SK-N-SH (cell line): ENCODE data around the gene ZPBP. TPM values are rescaled to one million over a fixed set of nuclear protein-coding genes. Genes with fewer than 3 reads are reported as not detected.

Experiments
- CTCF ChIA-PET: fragments of 300-600, 350-600 bp; formaldehyde crosslinking; extraction: SDS; loops from one replicate; lab custom pipeline; 2021; lab: Yijun Ruan, JAX
- POLR2A ChIA-PET: fragments of 350-600 bp; sonication (Branson Sonifier 250); formaldehyde crosslinking; extraction: SDS; loops from one replicate; lab custom pipeline; 2020; ENCODE audit warnings: antibody characterized with exemption, inconsistent platforms; lab: Yijun Ruan, JAX
- DNase-seq: peaks from one replicate; pipeline ENCODE4 v3.0.0; 2012
- H2AFZ ChIP-seq: fragments of 200-600 bp; sonication (generic); 2 replicates; pipeline ENCODE4 v1.8.1; 2016; ENCODE audit warnings: antibody characterized with exemption, mild to moderate bottlenecking, low read depth
- H3F3A ChIP-seq: fragments of 200-600 bp; sonication (generic); replicated peaks from 2 replicates; pipeline ENCODE3; 2016; ENCODE audit warnings: antibody characterized with exemption, mild to moderate bottlenecking; ENCODE audit not compliant: insufficient read depth
- H3K27ac ChIP-seq, 2 experiments: fragments of 200-500 bp in 1 of 2; fragments of 200-600 bp in 1 of 2; sonication (Bioruptor generic) in 1 of 2; sonication (generic), shearing (Covaris generic) in 1 of 2; 2 replicates each; pipeline versions ENCODE4 v1.5.1 to v1.6.1; 2014 to 2016; ENCODE audit warnings: low read depth in 2 of 2, inconsistent platforms in 1 of 2, low read length in 1 of 2, mild to moderate bottlenecking in 1 of 2, mixed read lengths in 1 of 2
- H3K27me3 ChIP-seq: fragments of 200-600 bp; sonication (generic), shearing (Covaris generic); 2 replicates; pipeline ENCODE4 v1.6.1; 2016; ENCODE audit warnings: mixed run types; ENCODE audit not compliant: insufficient read depth
- H3K36me3 ChIP-seq, 2 experiments: fragments of 200-500 bp in 1 of 2; fragments of 200-600 bp in 1 of 2; sonication (Bioruptor generic) in 1 of 2; sonication (generic) in 1 of 2; replicated peaks in 1 of 2; 2 replicates each; pipeline versions ENCODE3 to v1.5.1; 2014 to 2016; ENCODE audit warnings: low read length in 1 of 2, mild to moderate bottlenecking in 1 of 2; ENCODE audit not compliant: insufficient read depth in 2 of 2, control insufficient read depth in 1 of 2
- H3K4me1 ChIP-seq, 2 experiments: fragments of 200-500 bp in 1 of 2; fragments of 200-600 bp in 1 of 2; sonication (Bioruptor generic) in 1 of 2; sonication (generic), shearing (Covaris generic) in 1 of 2; 2 replicates each; pipeline versions ENCODE4 v1.5.1 to v1.6.1; 2014 to 2016; ENCODE audit warnings: low read depth in 1 of 2, low read length in 1 of 2, mixed run types in 1 of 2; ENCODE audit not compliant: insufficient read depth in 2 of 2, control insufficient read depth in 1 of 2
- H3K4me2 ChIP-seq: fragments of 200-600 bp; sonication (generic), shearing (Covaris generic); 2 replicates; pipeline ENCODE4 v1.6.1; 2017; ENCODE audit warnings: mixed run types
- H3K4me3 ChIP-seq, 2 experiments: fragments of 200-500 bp in 1 of 2; fragments of 200-600 bp in 1 of 2; sonication (Bioruptor generic) in 1 of 2; sonication (generic), shearing (Covaris generic) in 1 of 2; 2 replicates each; pipeline versions ENCODE4 v1.5.1 to v1.8.1; 2014 to 2016; ENCODE audit warnings: low read depth in 2 of 2, inconsistent platforms in 1 of 2, low read length in 1 of 2, mild to moderate bottlenecking in 1 of 2, mixed read lengths in 1 of 2, moderate library complexity in 1 of 2
- H3K79me2 ChIP-seq: fragments of 200-600 bp; sonication (generic); 2 replicates; pipeline ENCODE4 v1.8.1; 2017; ENCODE audit warnings: mild to moderate bottlenecking; ENCODE audit not compliant: insufficient read depth
- H3K9ac ChIP-seq: fragments of 200-600 bp; sonication (generic); 2 replicates; pipeline ENCODE4 v1.6.1; 2017; ENCODE audit warnings: mixed run types
- H3K9me2 ChIP-seq: fragments of 200-600 bp; sonication (generic); 2 replicates; pipeline ENCODE4 v1.6.1; 2017; ENCODE audit warnings: mixed run types
- H3K9me3 ChIP-seq: fragments of 200-600 bp; sonication (generic); 2 replicates; pipeline ENCODE4 v1.6.1; 2017; ENCODE audit warnings: mixed run types, mild to moderate bottlenecking, moderate library complexity
- H4K20me1 ChIP-seq: fragments of 200-600 bp; sonication (generic); 2 replicates; pipeline ENCODE4 v1.6.1; 2017; ENCODE audit warnings: mild to moderate bottlenecking, mixed run types; ENCODE audit not compliant: insufficient read depth
- CHD2 ChIP-seq: fragments of 150-350 bp; IDR thresholded peaks from 2 replicates; pipeline ENCODE4 v1.6.1; 2018; ENCODE audit warnings: low read length; ENCODE audit not compliant: partially characterized antibody
- EP300 ChIP-seq, 2 experiments: IDR thresholded peaks; 2 replicates each; pipeline versions ENCODE4 v1.4.0 to v1.6.1; 2012; ENCODE audit warnings: borderline replicate concordance in 1 of 2, low read depth in 1 of 2, low read length in 1 of 2
- JUND ChIP-seq: IDR thresholded peaks from 2 replicates; pipeline ENCODE4 v1.4.0; 2012
- NFIC ChIP-seq: IDR thresholded peaks from 2 replicates; pipeline ENCODE4 v1.4.0; 2012; ENCODE audit warnings: borderline replicate concordance
- RAD21 ChIP-seq: IDR thresholded peaks from 2 replicates; pipeline ENCODE4 v1.6.1; 2012; ENCODE audit warnings: mild to moderate bottlenecking, low read length
- TAF1 ChIP-seq: IDR thresholded peaks from 2 replicates; pipeline ENCODE4 v1.6.1; 2012; ENCODE audit warnings: low read depth, mild to moderate bottlenecking, low read length, moderate library complexity, borderline replicate concordance
- TEAD4 ChIP-seq: IDR thresholded peaks from 2 replicates; pipeline ENCODE4 v1.4.0; 2012; ENCODE audit warnings: mild to moderate bottlenecking, borderline replicate concordance; ENCODE audit not compliant: insufficient read depth
- WGBS: methylation state at CpG from one replicate; pipeline ENCODE4 v1.1.6; 2017; ENCODE audit warnings: low lambda C conversion rate; 5-methylcytosine and 5-hydroxymethylcytosine counted together
- polyA plus RNA-seq, 3 experiments: library from polyadenylated mRNA; depleted of rRNA; stranded (reverse); fragments of >200 nt; gene quantifications; 2 replicates each; pipeline ENCODE4 v1.2.3, GENCODE V29; 2012
- TF ChIP-seq, protein P1 (sequence below): IDR thresholded peaks from 2 replicates; pipeline ENCODE4; 2012
- TF ChIP-seq, protein P2 (sequence below): IDR thresholded peaks from 2 replicates; pipeline ENCODE4 v1.4.0; 2012; ENCODE audit warnings: low read depth, borderline replicate concordance
- TF ChIP-seq, protein P3 (sequence below): IDR thresholded peaks from 2 replicates; pipeline ENCODE4 v1.6.1; 2012; ENCODE audit warnings: mild to moderate bottlenecking, low read depth, low read length, moderate library complexity
- TF ChIP-seq, protein P4 (sequence below): fragments of 200-600 bp; sonication (generic); IDR thresholded peaks from 2 replicates; pipeline ENCODE4 v1.6.1; 2017; ENCODE audit warnings: antibody characterized with exemption, mild to moderate bottlenecking, moderate library complexity
- TF ChIP-seq, protein P5 (sequence below): IDR thresholded peaks from 2 replicates; pipeline ENCODE4 v1.4.0; 2012; ENCODE audit warnings: low read depth, borderline replicate concordance

Gene ZPBP
- polyA plus RNA-seq, 1 of the 3 experiments (the other 2 are of a cell fraction): not detected

DNA sequence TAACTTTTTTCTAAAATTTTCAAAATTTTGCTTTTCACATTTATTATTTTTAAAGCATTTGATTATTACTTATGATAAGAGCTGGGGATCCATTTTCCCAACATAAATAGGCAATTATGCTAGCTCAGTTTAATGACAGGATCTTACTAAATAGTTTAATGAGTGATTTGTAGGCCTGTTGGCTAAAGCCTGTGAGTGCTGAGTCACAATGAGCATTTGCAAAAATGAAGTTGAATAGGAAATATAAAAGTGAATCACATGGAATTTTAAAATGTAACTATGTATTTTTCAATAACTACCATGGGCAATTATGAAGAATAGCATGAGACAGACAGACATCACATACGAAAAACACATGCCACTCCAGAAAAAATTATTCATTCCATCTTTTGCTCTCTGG lies 45.1 kb upstream of the ZPBP start:
- H3K27ac ChIP-seq: no peak overlapping the region
- no peak overlapping the region for H3K9ac ChIP-seq
- H3F3A ChIP-seq: no peaks in the 10 kb centered on the region
- 14% methylated on average over 1 of the region's 1 CpG for WGBS
- no peak for DNase-seq
- H3K9me3 ChIP-seq: no peaks in the 10 kb centered on the region
- H3K4me1 ChIP-seq: no peaks in the 10 kb centered on the region
- no peaks in the 10 kb centered on the region for H4K20me1 ChIP-seq
- no peaks in the 10 kb centered on the region for H3K36me3 ChIP-seq
- no peak for TF ChIP-seq RAD21
- TF ChIP-seq, protein P1, sequence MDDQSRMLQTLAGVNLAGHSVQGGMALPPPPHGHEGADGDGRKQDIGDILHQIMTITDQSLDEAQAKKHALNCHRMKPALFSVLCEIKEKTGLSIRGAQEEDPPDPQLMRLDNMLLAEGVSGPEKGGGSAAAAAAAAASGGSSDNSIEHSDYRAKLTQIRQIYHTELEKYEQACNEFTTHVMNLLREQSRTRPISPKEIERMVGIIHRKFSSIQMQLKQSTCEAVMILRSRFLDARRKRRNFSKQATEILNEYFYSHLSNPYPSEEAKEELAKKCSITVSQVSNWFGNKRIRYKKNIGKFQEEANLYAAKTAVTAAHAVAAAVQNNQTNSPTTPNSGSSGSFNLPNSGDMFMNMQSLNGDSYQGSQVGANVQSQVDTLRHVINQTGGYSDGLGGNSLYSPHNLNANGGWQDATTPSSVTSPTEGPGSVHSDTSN: no peak
- TF ChIP-seq, protein P2, sequence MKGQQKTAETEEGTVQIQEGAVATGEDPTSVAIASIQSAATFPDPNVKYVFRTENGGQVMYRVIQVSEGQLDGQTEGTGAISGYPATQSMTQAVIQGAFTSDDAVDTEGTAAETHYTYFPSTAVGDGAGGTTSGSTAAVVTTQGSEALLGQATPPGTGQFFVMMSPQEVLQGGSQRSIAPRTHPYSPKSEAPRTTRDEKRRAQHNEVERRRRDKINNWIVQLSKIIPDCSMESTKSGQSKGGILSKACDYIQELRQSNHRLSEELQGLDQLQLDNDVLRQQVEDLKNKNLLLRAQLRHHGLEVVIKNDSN: no peak
- no peaks in the 10 kb centered on the region for H3K27me3 ChIP-seq
- H3K9me2 ChIP-seq: no peaks in the 10 kb centered on the region; the same call in 1 of the 2 replicates
- ChIA-PET CTCF (no interaction called here), POLR2A (no interaction called here)
- no peak overlapping the region for H3K4me2 ChIP-seq
- no peak overlapping the region for H3K4me3 ChIP-seq
- no peaks in the 10 kb centered on the region for H3K79me2 ChIP-seq
- no peak overlapping the region for H2AFZ ChIP-seq

DNA sequence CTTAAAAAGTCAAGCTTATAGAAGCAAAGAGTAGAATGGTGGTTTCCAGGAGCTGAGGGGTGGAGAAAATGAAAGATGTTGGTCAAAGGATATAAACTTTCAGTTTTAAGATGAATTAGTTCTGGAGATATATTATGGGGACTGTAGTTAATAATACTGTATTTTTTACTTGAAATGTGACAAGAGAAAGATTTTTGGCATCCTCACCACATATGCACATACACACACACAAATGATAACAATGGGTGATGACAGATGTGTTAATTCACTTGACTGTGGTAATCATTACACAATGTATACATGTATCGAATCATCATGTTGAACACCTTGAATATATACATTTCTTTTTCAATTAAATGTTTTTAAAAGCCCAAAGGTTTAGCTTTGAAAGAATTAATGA lies 32.7 kb upstream of the ZPBP start:
- Histone ChIP-seq H3K9me3 (no peaks in the 10 kb centered on the region), H3K4me3 (no peak overlapping the region), H3K4me2 (no peak overlapping the region), H3F3A (no peaks in the 10 kb centered on the region), H2AFZ (no peak overlapping the region), H3K9me2 (peaks cover 5% of the 10 kb centered on the region; the same call in 1 of the 2 replicates), H3K79me2 (no peaks in the 10 kb centered on the region), H4K20me1 (no peaks in the 10 kb centered on the region), H3K4me1 (no peaks in the 10 kb centered on the region), H3K27ac (no peak overlapping the region), H3K36me3 (no peaks in the 10 kb centered on the region), H3K9ac (no peak overlapping the region), H3K27me3 (no peaks in the 10 kb centered on the region)
- CTCF ChIA-PET: interaction anchor here (0.7 to 0.9 kb wide), 2 partner anchors 9 to 33 kb away, joined by 3 to 4 read pairs; no protein-coding TSS in a partner anchor
- no peak for DNase-seq
- TF ChIP-seq CHD2 (no peak), JUND (no peak), RAD21 (no peak), EP300 (IDR thresholded peaks at IDR 0.05; ENCODE audit: borderline replicate concordance in 1 of 2, low read depth in 1 of 2, low read length in 1 of 2) (no peak), TAF1 (no peak), NFIC (no peak), TEAD4 (no peak)
- TF ChIP-seq, protein P3, sequence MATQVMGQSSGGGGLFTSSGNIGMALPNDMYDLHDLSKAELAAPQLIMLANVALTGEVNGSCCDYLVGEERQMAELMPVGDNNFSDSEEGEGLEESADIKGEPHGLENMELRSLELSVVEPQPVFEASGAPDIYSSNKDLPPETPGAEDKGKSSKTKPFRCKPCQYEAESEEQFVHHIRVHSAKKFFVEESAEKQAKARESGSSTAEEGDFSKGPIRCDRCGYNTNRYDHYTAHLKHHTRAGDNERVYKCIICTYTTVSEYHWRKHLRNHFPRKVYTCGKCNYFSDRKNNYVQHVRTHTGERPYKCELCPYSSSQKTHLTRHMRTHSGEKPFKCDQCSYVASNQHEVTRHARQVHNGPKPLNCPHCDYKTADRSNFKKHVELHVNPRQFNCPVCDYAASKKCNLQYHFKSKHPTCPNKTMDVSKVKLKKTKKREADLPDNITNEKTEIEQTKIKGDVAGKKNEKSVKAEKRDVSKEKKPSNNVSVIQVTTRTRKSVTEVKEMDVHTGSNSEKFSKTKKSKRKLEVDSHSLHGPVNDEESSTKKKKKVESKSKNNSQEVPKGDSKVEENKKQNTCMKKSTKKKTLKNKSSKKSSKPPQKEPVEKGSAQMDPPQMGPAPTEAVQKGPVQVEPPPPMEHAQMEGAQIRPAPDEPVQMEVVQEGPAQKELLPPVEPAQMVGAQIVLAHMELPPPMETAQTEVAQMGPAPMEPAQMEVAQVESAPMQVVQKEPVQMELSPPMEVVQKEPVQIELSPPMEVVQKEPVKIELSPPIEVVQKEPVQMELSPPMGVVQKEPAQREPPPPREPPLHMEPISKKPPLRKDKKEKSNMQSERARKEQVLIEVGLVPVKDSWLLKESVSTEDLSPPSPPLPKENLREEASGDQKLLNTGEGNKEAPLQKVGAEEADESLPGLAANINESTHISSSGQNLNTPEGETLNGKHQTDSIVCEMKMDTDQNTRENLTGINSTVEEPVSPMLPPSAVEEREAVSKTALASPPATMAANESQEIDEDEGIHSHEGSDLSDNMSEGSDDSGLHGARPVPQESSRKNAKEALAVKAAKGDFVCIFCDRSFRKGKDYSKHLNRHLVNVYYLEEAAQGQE: no peak
- TF ChIP-seq, protein P1: no peak
- TF ChIP-seq, protein P4, sequence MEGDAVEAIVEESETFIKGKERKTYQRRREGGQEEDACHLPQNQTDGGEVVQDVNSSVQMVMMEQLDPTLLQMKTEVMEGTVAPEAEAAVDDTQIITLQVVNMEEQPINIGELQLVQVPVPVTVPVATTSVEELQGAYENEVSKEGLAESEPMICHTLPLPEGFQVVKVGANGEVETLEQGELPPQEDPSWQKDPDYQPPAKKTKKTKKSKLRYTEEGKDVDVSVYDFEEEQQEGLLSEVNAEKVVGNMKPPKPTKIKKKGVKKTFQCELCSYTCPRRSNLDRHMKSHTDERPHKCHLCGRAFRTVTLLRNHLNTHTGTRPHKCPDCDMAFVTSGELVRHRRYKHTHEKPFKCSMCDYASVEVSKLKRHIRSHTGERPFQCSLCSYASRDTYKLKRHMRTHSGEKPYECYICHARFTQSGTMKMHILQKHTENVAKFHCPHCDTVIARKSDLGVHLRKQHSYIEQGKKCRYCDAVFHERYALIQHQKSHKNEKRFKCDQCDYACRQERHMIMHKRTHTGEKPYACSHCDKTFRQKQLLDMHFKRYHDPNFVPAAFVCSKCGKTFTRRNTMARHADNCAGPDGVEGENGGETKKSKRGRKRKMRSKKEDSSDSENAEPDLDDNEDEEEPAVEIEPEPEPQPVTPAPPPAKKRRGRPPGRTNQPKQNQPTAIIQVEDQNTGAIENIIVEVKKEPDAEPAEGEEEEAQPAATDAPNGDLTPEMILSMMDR: no peak
- TF ChIP-seq, protein P5, sequence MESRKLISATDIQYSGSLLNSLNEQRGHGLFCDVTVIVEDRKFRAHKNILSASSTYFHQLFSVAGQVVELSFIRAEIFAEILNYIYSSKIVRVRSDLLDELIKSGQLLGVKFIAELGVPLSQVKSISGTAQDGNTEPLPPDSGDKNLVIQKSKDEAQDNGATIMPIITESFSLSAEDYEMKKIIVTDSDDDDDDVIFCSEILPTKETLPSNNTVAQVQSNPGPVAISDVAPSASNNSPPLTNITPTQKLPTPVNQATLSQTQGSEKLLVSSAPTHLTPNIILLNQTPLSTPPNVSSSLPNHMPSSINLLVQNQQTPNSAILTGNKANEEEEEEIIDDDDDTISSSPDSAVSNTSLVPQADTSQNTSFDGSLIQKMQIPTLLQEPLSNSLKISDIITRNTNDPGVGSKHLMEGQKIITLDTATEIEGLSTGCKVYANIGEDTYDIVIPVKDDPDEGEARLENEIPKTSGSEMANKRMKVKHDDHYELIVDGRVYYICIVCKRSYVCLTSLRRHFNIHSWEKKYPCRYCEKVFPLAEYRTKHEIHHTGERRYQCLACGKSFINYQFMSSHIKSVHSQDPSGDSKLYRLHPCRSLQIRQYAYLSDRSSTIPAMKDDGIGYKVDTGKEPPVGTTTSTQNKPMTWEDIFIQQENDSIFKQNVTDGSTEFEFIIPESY: no peak
- TF ChIP-seq, protein P2: no peak
- WGBS: 8% methylated on average over 1 of the region's 1 CpG
- POLR2A ChIA-PET: no interaction called here
